Rectal smooth muscle tissue (tissue), 1 donor: Measurements from ENCODE around the gene GALNT9.

ENCODE experiments used
- H3K27ac ChIP-seq: one replicate; pipeline ENCODE4 v1.7.0; 2013; ENCODE audit warnings: low read depth, low read length, inconsistent platforms
- H3K27me3 ChIP-seq: one replicate; pipeline ENCODE4 v1.7.0; 2013; ENCODE audit warnings: low read length; ENCODE audit not compliant: control insufficient read depth, insufficient read depth
- H3K36me3 ChIP-seq: one replicate; pipeline ENCODE4 v1.7.0; 2013; ENCODE audit warnings: low read length; ENCODE audit not compliant: control insufficient read depth, insufficient read depth
- H3K4me1 ChIP-seq: one replicate; pipeline ENCODE4 v1.7.0; 2013; ENCODE audit warnings: low read length; ENCODE audit not compliant: control insufficient read depth, insufficient read depth
- H3K4me3 ChIP-seq: one replicate; pipeline ENCODE4 v1.7.0; 2013; ENCODE audit warnings: low read length
- H3K9ac ChIP-seq: one replicate; pipeline ENCODE4 v1.7.0; 2013; ENCODE audit warnings: low read length

GALNT9 gene

GRCh38 chr12:132179431-132180362, 149.7 kb downstream of the GALNT9 start:
- no peaks in the 10 kb centered on the region for H3K4me1 ChIP-seq
- H3K4me3 ChIP-seq = no peak overlapping the region
- peaks cover 10% of the 10 kb centered on the region for H3K27me3 ChIP-seq
- no peak overlapping the region for H3K27ac ChIP-seq
- no peak overlapping the region for H3K9ac ChIP-seq
- no peaks in the 10 kb centered on the region for H3K36me3 ChIP-seq

- H3K9ac ChIP-seq = no peak overlapping the region
- H3K4me1 ChIP-seq = no peaks in the 10 kb centered on the region
- H3K36me3 ChIP-seq = no peaks in the 10 kb centered on the region
- no peak overlapping the region for H3K27ac ChIP-seq
- H3K27me3 ChIP-seq = peaks cover 10% of the 10 kb centered on the region
- H3K4me3 ChIP-seq = no peak overlapping the region
These were observed 150.5 kb downstream of the GALNT9 start for GRCh38 chr12:132178801-132179401.

- no peaks in the 10 kb centered on the region for H3K36me3 ChIP-seq
- no peaks in the 10 kb centered on the region for H3K4me1 ChIP-seq
- H3K27me3 ChIP-seq = peaks cover 10% of the 10 kb centered on the region
- H3K27ac ChIP-seq = no peak overlapping the region
- no peak overlapping the region for H3K4me3 ChIP-seq
- no peak overlapping the region for H3K9ac ChIP-seq
These were observed 151.1 kb downstream of the GALNT9 start for GRCh38 chr12:132178316-132178715.

- no peak overlapping the region for H3K27ac ChIP-seq
- no peaks in the 10 kb centered on the region for H3K4me1 ChIP-seq
- no peak overlapping the region for H3K9ac ChIP-seq
- no peaks in the 10 kb centered on the region for H3K36me3 ChIP-seq
- no peak overlapping the region for H3K4me3 ChIP-seq
- peaks cover 10% of the 10 kb centered on the region for H3K27me3 ChIP-seq
These were observed 152.4 kb downstream of the GALNT9 start for GRCh38 chr12:132176920-132177551.

DNA sequence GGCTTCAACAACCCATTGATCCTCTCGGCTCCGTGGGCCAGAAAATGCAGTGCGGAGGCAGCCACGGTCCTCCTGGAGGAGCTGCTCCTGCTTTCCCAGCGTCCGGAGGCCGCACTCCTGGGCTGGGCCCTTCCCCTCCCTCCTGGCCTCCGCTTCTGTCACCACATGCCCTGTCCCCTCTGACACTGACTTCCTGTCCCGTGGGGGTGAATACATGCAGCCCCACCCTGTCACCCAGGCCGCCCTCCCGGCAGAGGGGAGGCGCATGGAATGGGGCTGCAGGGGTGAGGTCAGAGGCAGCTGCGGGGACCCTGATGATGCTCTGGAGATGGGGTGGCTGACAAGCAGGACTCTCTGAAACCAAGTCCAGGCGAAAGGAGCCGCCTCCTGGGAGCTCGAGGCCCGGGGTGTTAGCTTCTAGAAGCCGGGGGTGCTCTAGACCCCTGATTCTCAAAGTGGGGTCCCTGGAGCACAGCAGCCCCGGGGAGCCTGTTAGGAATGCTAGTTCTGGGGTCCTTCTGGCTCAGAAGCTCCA, 152.9 kb downstream of the GALNT9 start:
- Histone ChIP-seq H3K36me3 (no peaks in the 10 kb centered on the region), H3K27ac (no peak overlapping the region), H3K27me3 (peaks cover 10% of the 10 kb centered on the region), H3K9ac (no peak overlapping the region), H3K4me1 (no peaks in the 10 kb centered on the region), H3K4me3 (no peak overlapping the region)

DNA sequence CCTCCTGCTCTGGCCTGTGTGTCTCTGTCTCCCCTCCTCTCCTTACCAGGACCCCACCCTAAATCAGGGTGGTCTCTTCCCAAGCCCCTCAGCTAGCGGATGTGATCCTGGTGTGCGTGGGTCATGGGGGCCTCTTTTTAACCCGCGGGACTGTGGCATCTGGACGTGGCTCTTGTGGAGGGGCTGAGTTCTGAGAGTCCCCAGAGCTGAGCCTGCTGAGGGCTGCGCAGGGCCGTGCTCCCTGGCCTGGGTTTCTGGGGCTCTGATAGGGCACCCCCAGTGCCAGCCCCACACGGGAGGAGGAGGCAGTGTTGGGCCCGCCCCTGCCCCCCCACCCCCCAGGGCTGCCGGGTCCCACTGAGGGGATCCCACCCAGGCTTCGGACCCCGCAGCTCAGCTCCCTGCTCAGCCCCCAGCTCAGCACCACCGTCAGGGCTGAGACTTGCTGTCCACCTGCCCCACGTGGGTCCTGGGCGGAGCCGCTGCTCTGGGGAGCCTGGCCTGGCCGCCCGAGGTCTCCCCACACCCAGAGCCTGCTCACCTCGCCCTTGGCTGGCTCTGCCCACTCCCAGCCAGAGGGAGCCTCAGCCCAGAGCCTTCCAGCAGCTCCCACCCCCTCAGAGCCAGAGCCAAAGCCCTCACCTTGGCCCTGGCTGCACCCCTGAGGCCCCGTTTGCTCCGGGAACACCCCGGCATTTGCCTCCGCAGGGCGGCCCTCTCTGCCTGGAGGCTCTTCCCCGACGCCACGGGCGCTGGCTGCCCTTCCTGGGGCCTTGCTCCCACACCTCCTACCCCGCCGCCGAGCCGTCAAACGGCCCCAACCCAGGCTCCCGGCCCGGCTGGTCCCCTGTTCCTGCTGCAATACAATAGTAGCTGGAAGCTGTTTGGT, 153.6 kb downstream of the GALNT9 start:
- Histone ChIP-seq H3K9ac (no peak overlapping the region), H3K4me1 (no peaks in the 10 kb centered on the region), H3K36me3 (no peaks in the 10 kb centered on the region), H3K27ac (no peak overlapping the region), H3K4me3 (no peak overlapping the region), H3K27me3 (peaks cover 10% of the 10 kb centered on the region)

GRCh38 chr12:132174839-132175490, 154.4 kb downstream of the GALNT9 start:
- H3K4me1 ChIP-seq = no peaks in the 10 kb centered on the region
- H3K9ac ChIP-seq = no peak overlapping the region
- no peak overlapping the region for H3K27ac ChIP-seq
- H3K4me3 ChIP-seq = no peak overlapping the region
- H3K36me3 ChIP-seq = no peaks in the 10 kb centered on the region
- H3K27me3 ChIP-seq = peaks cover 10% of the 10 kb centered on the region

DNA sequence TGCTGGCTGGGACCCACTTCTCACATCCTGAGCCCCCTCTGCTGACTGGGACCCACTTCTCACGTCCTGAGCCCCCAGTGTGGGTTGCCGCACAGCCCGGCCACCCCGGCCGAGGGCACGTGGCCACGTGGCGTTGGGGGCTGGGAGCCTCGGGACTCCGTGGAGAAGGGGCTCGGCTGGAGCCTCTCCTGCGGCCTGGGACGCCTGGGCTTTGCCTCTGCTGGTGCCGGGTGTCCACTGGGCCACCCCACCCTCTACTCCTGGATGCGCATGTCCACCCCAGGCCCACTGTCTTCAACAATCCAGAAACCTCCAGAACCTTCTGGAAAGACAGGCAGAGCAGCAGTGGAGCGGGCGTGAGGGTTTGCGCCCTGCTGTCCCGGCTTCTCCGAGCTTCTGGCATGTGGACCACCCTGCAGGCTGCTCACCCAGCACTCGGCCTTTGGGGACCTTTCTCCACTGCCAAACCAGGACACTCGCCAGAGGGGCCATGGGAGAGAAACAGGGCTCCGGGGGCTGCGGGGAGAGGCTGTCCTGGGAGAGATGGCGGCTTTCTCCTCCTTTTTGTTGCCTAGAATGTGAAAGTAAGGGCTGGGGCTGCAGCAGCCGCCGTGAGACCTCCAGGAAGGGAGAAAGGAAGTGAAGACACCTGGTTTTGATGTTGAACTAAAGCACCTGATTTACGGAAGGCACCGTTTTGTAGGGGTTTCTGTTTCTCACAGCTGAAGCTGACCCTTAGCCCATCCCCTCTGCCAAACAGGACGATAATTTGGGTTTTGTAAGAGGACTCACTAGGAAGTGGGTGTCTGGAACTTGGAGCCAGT, 155.2 kb downstream of the GALNT9 start:
- no peak overlapping the region for H3K4me3 ChIP-seq
- H3K4me1 ChIP-seq = no peaks in the 10 kb centered on the region
- H3K27ac ChIP-seq = no peak overlapping the region
- no peaks in the 10 kb centered on the region for H3K36me3 ChIP-seq
- peaks cover 10% of the 10 kb centered on the region for H3K27me3 ChIP-seq
- no peak overlapping the region for H3K9ac ChIP-seq

- peaks cover 3% of the 10 kb centered on the region for H3K27me3 ChIP-seq
- H3K9ac ChIP-seq = no peak overlapping the region
- no peak overlapping the region for H3K27ac ChIP-seq
- no peak overlapping the region for H3K4me3 ChIP-seq
- H3K4me1 ChIP-seq = no peaks in the 10 kb centered on the region
- H3K36me3 ChIP-seq = no peaks in the 10 kb centered on the region
These were observed 156.0 kb downstream of the GALNT9 start for GRCh38 chr12:132173135-132174014.

DNA sequence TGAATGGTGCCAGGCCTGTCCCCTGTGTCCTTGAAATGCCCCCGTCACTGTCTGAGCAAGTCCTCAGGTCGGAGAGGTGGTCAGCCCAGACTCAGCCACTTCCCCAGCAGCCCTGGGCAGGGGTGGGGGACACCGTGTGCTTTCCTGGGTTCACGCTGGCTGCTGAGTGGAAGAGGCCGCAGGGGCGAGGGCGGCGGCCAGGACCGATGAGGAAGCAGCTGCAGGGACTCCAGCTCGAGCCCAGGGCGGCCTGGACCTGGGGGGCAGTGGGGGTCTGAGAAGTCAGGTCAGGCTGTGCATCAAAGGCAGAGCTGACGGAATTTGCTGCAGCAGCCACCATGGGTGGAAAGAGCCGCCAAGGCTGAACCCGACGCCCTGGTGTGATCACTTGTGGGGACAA, 156.8 kb downstream of the GALNT9 start:
- Histone ChIP-seq H3K9ac (no peak overlapping the region), H3K4me1 (no peaks in the 10 kb centered on the region), H3K4me3 (no peak overlapping the region), H3K36me3 (no peaks in the 10 kb centered on the region), H3K27me3 (peaks cover 3% of the 10 kb centered on the region), H3K27ac (no peak overlapping the region)
